HG03175 (cell line): ENCODE results near the gene SHROOM2.

ENCODE experiments used
- ATAC-seq: cut with Tn5 transposase; IDR thresholded peaks from one replicate; pipeline ENCODE4 v1.9.1; 2021; ENCODE audit warnings: mild to moderate bottlenecking, moderate library complexity; ENCODE audit not compliant: unreplicated experiment

The SHROOM2 gene

GRCh38 chrX:9862525-9862924 lies 76.3 kb downstream of the SHROOM2 start:
- ATAC-seq = no peak

- no peak for ATAC-seq
Observed at GRCh38 chrX:9862953-9863352, 76.7 kb downstream of the SHROOM2 start.

- ATAC-seq = no peak
Observed at GRCh38 chrX:9864011-9864410, 77.8 kb downstream of the SHROOM2 start.

- ATAC-seq = no peak
Observed at GRCh38 chrX:9865804-9866472, 79.7 kb downstream of the SHROOM2 start.

GRCh38 chrX:9866633-9867032 lies 80.4 kb downstream of the SHROOM2 start:
- no peak for ATAC-seq

- no peak for ATAC-seq
Observed at GRCh38 chrX:9867226-9867625, 81.0 kb downstream of the SHROOM2 start.

- no peak for ATAC-seq
Observed at GRCh38 chrX:9867753-9868152, 81.5 kb downstream of the SHROOM2 start.

GRCh38 chrX:9871701-9872268 lies 85.6 kb downstream of the SHROOM2 start:
- ATAC-seq = no peak

- ATAC-seq = no peak
Observed at GRCh38 chrX:9873360-9873759, 87.1 kb downstream of the SHROOM2 start.

GRCh38 chrX:9873952-9874351 lies 87.7 kb downstream of the SHROOM2 start:
- peak; percentile 81 for ATAC-seq

GRCh38 chrX:9874483-9874882 lies 88.3 kb downstream of the SHROOM2 start:
- no peak for ATAC-seq

- no peak for ATAC-seq
Observed at GRCh38 chrX:9875801-9876200, 89.6 kb downstream of the SHROOM2 start.

GRCh38 chrX:9876201-9876600 lies 90.0 kb downstream of the SHROOM2 start:
- ATAC-seq = no peak

- ATAC-seq = no peak
Observed at GRCh38 chrX:9878146-9878820, 92.1 kb downstream of the SHROOM2 start.

GRCh38 chrX:9880237-9880636 lies 94.0 kb downstream of the SHROOM2 start:
- ATAC-seq = no peak

- ATAC-seq = no peak
Observed at GRCh38 chrX:9880870-9881269, 94.6 kb downstream of the SHROOM2 start.

- no peak for ATAC-seq
Observed at GRCh38 chrX:9882669-9883446, 96.6 kb downstream of the SHROOM2 start.

GRCh38 chrX:9884031-9884779 lies 98.0 kb downstream of the SHROOM2 start:
- no peak for ATAC-seq

GRCh38 chrX:9885150-9885549 lies 98.9 kb downstream of the SHROOM2 start:
- peak; percentile 62 for ATAC-seq

GRCh38 chrX:9887659-9888297 lies 101.5 kb downstream of the SHROOM2 start:
- no peak for ATAC-seq
